ENCODE data around the gene GPC6.

DNA sequence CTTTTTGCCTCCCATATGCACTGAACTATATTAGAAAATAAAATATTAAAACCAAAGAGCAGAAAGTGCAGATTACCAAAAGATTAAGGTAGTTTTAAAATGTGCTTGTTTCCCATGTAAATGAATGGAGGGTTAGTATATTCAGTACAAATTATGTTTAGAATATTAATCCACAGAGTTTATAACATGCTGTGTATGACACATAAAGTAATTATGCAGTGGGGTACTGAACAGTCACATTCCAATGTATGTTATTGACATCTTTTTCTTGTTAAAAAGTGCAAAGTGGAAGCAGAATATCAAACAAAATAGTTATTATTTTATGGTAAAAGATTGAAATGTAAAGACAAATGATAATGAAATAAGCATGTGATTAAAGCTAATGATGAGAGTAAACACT lies 79.3 kb downstream of the GPC6 start:
- TF ChIP-seq CTCF (IDR thresholded peaks at IDR 0.05; ENCODE audit: low read depth, low read length), result no peak
- no peak for TF ChIP-seq POLR2A (IDR thresholded peaks at IDR 0.05; ENCODE audit: extremely low read depth, insufficient read length)
- TF ChIP-seq MYC (IDR thresholded peaks at IDR 0.05; ENCODE audit: low read depth, low read length), result no peak
- TF ChIP-seq MAX (IDR thresholded peaks at IDR 0.05; ENCODE audit: low read depth, low read length), result no peak

All from NB4 (cell line).